H1 (cell line): ENCODE measurements around the gene LCT.
"Not testable (repeated sequence)": the region's sequence is repeated elsewhere in the genome, so short reads cannot be mapped to it uniquely, and the experiment has no call there.

Experiments used
- CTCF ChIP-seq, 3 experiments: IDR thresholded peaks; 1 replicate in 2 of 3; 2 replicates in 1 of 3; pipeline versions ENCODE4 v1.5.1 to v1.6.1; 2011; ENCODE audit warnings: low read length in 3 of 3, mild to moderate bottlenecking in 3 of 3, inconsistent platforms in 2 of 3, low read depth in 1 of 3, moderate library complexity in 1 of 3; ENCODE audit not compliant: insufficient read depth in 1 of 3; ENCODE audit errors: control extremely low read depth in 1 of 3
- EP300 ChIP-seq, 2 experiments: IDR thresholded peaks; 1 replicate in 1 of 2; 2 replicates in 1 of 2; pipeline ENCODE4 v1.6.1; 2011 to 2012; ENCODE audit warnings: low read depth in 2 of 2, low read length in 2 of 2, mild to moderate bottlenecking in 2 of 2, borderline replicate concordance in 1 of 2, inconsistent platforms in 1 of 2, moderate library complexity in 1 of 2
- HDAC2 ChIP-seq, 2 experiments: fragments of 300-600 bp in 1 of 2; sonication (generic) in 1 of 2; IDR thresholded peaks; 2 replicates each; pipeline ENCODE4 v1.6.1; 2011 to 2012; ENCODE audit warnings: low read depth in 2 of 2, low read length in 2 of 2, mild to moderate bottlenecking in 2 of 2, moderate library complexity in 2 of 2, borderline replicate concordance in 1 of 2, inconsistent platforms in 1 of 2
- JUND ChIP-seq: IDR thresholded peaks from 2 replicates; pipeline ENCODE4 v1.6.1; 2011; ENCODE audit warnings: mild to moderate bottlenecking, improper control_type of control experiment, low read length
- RAD21 ChIP-seq, 2 experiments: IDR thresholded peaks in 1 of 2; conservative IDR thresholded peaks in 1 of 2; 2 replicates each; pipeline ENCODE4 v1.6.1; 2011; ENCODE audit warnings: low read depth in 2 of 2, low read length in 2 of 2, improper control_type of control experiment in 1 of 2, inconsistent platforms in 1 of 2, mild to moderate bottlenecking in 1 of 2, moderate library complexity in 1 of 2
- USF2 ChIP-seq: IDR thresholded peaks from 2 replicates; pipeline ENCODE4 v1.6.1; 2011; ENCODE audit warnings: low read length, improper control_type of control experiment

DNA sequence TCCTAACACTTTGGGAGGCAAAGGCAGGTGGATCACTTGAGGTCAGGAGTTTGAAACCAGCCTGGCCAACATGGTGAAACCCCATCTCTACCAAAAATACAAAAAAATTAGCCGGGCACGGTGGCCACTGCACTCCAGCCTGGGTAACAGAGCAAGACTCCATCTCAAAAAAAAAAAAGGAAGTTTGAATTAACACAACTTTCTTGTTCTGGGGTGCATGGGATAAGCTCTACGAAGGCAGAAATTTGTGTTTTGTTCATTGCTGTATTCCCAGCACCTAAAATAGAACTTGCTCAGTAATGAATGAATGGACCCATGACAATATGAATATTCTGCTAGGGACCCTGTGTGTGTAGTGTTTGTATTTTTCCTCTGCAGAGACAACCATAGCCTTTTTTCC, 29.1 kb downstream of the LCT start:
- not testable (repeated sequence) for TF ChIP-seq JUND; CTCF (IDR thresholded peaks at IDR 0.05; ENCODE audit: control extremely low read depth in 1 of 3, insufficient read depth in 1 of 3, low read depth in 1 of 3, low read length in 3 of 3); EP300 (IDR thresholded peaks at IDR 0.05; ENCODE audit: borderline replicate concordance in 1 of 2, low read depth in 2 of 2, low read length in 2 of 2); HDAC2 (IDR thresholded peaks at IDR 0.05; ENCODE audit: borderline replicate concordance in 1 of 2, low read depth in 2 of 2, low read length in 2 of 2); RAD21 (IDR thresholded peaks at IDR 0.05 in 1 of 2, conservative IDR thresholded peaks at IDR 0.05 in 1 of 2; ENCODE audit: low read depth in 2 of 2, low read length in 2 of 2); USF2
